Cardiac fibroblast (primary cell): ENCODE measurements around the gene RSAD1.
"Not testable (repeated sequence)": the region's sequence is repeated elsewhere in the genome, so short reads cannot be mapped to it uniquely, and the experiment has no call there.

ENCODE experiments used
- DNase-seq, 2 donors: peaks; one replicate each; pipeline versions ENCODE4 v3.0.0 to v3.0.0-alpha.2; 2010; ENCODE audit warnings: low read depth in 2 of 2
- H3K4me3 ChIP-seq, 2 donors: replicated peaks in 1 of 2; 1 replicate in 1 of 2; 2 replicates in 1 of 2; pipeline ENCODE4 v1.5.1; 2011; ENCODE audit warnings: low read depth in 2 of 2, low read length in 2 of 2, mild to moderate bottlenecking in 2 of 2, moderate library complexity in 1 of 2
- TF ChIP-seq, protein P1 (sequence below): IDR thresholded peaks from one replicate; pipeline ENCODE4 v1.5.1; 2011; ENCODE audit warnings: low read depth, mild to moderate bottlenecking, low read length, inconsistent platforms

RSAD1 gene

DNA sequence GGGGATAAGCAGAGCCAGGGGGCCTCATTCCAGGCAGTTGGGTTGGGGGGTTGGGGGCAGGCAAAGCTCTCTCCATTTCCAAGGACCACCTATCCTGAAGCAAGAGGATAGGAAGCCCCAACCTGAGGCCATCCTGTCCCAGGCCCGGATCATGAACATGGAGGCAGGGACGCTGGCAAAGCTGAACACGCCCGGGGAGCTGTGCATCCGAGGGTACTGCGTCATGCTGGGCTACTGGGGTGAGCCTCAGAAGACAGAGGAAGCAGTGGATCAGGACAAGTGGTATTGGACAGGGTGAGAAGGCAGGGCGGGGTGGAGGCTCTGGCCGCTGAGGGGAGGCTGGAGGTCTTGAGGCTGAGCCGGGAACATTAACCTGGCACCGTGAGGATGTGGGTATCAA lies 6.4 kb upstream of the RSAD1 start:
- H3K4me3 ChIP-seq, result no peak overlapping the region
- DNase-seq, result no peak
- TF ChIP-seq, protein P1, sequence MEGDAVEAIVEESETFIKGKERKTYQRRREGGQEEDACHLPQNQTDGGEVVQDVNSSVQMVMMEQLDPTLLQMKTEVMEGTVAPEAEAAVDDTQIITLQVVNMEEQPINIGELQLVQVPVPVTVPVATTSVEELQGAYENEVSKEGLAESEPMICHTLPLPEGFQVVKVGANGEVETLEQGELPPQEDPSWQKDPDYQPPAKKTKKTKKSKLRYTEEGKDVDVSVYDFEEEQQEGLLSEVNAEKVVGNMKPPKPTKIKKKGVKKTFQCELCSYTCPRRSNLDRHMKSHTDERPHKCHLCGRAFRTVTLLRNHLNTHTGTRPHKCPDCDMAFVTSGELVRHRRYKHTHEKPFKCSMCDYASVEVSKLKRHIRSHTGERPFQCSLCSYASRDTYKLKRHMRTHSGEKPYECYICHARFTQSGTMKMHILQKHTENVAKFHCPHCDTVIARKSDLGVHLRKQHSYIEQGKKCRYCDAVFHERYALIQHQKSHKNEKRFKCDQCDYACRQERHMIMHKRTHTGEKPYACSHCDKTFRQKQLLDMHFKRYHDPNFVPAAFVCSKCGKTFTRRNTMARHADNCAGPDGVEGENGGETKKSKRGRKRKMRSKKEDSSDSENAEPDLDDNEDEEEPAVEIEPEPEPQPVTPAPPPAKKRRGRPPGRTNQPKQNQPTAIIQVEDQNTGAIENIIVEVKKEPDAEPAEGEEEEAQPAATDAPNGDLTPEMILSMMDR, result no peak

DNA sequence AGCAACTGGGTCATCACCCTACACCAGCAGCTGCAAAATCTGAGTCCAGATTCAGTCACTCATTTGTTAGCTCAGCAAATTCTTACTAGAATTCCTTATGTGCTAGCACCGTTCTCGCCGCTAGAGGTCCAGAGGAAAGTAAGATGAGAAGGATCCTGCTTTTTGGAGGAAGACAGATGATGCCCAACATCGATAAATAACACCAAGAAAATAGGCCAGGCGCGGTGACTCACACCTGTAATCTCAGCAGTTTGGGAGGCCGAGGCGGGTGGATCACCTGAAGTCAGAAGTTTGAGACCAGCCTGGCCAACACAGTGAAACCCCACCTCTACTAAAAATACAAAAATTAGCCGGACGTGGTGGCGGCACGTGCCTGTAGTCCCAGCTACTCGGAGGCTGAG lies 5.9 kb upstream of the RSAD1 start:
- TF ChIP-seq, protein P1, result peak; percentile 25
- DNase-seq, result peak; percentile 28 to 29
- not testable (repeated sequence) for H3K4me3 ChIP-seq

DNA sequence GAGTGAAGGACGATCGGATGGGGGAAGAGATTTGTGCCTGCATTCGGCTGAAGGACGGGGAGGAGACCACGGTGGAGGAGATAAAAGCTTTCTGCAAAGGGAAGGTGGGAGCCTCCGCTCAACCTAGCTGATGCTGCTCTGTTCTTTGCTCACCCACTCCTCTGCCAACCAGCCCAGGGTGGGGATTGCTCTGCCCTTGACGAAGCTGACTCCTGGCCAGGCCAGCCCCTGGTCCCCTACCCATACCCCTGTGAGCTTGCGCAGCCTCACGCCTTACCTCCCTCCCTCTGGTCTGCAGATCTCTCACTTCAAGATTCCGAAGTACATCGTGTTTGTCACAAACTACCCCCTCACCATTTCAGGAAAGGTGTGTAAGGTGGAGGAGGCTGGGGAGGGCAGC lies 4.8 kb upstream of the RSAD1 start:
- no peak for DNase-seq
- no peak overlapping the region for H3K4me3 ChIP-seq
- TF ChIP-seq, protein P1, result no peak

DNA sequence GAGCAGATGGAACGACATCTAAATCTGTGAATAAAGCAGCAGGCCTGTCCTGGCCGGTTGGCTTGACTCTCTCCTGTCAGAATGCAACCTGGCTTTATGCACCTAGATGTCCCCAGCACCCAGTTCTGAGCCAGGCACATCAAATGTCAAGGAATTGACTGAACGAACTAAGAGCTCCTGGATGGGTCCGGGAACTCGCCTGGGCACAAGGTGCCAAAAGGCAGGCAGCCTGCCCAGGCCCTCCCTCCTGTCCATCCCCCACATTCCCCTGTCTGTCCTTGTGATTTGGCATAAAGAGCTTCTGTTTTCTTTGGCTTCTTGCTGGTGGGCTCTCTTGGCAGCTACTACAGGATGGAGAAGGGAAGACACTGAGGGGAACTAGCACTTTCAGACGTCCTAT lies 4.1 kb upstream of the RSAD1 start:
- TF ChIP-seq, protein P1, result no peak
- H3K4me3 ChIP-seq, result no peak overlapping the region
- DNase-seq, result no peak

DNA sequence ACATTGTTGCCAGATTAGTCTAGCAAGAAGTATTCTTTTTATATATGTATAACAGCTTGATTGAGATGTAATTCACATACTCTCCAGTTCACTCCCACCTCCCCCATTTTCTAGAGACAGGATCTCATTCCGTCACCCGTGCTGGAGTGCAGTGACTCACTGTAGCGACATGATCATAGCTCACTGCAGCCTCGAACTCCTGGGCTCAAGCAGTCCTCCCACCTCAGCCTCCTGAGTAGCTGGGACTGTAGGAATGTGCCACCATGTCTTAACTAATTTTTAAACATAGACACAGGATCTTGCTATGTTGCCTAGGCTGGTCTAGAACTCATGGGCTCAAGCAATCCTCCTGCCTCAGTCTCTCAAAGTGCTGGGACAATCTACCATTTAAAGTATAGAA lies 3.3 kb upstream of the RSAD1 start:
- H3K4me3 ChIP-seq, result no peak overlapping the region
- TF ChIP-seq, protein P1, result no peak
- DNase-seq, result no peak

DNA sequence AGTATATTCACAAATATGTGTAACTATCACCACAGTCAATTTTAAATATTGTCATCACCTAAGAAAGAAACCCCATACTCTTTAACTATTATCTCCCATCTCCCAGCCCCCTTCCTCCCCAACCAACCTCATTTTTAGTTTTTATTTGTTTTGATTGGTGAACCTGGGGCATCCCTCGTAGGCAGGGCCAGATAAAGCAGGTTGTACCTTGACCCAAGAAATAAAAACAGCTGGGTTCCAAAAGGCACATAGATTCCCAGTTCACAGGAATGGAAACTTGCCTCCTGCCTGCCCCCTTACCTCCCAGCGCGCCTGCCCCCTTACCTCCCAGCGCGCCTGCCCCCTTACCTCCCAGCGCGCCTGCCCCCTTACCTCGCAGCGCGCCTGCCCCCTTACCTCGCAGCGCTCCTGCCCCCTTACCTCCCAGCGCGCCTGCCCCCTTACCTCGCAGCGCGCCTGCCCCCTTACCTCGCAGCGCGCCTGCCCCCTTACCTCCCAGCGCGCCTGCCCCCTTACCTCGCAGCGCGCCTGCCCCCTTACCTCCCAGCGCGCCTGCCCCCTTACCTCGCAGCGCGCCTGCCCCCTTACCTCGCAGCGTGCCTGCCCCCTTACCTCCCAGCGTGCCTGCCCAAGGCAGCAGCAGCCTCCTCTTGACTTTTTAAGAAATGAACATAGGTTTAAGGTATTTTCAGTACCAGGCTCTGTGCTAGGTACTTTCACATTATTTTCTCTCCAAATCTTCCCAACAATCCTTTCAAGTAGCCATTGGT lies 2.7 kb upstream of the RSAD1 start:
- DNase-seq, H3K4me3 ChIP-seq: not testable (repeated sequence)

DNA sequence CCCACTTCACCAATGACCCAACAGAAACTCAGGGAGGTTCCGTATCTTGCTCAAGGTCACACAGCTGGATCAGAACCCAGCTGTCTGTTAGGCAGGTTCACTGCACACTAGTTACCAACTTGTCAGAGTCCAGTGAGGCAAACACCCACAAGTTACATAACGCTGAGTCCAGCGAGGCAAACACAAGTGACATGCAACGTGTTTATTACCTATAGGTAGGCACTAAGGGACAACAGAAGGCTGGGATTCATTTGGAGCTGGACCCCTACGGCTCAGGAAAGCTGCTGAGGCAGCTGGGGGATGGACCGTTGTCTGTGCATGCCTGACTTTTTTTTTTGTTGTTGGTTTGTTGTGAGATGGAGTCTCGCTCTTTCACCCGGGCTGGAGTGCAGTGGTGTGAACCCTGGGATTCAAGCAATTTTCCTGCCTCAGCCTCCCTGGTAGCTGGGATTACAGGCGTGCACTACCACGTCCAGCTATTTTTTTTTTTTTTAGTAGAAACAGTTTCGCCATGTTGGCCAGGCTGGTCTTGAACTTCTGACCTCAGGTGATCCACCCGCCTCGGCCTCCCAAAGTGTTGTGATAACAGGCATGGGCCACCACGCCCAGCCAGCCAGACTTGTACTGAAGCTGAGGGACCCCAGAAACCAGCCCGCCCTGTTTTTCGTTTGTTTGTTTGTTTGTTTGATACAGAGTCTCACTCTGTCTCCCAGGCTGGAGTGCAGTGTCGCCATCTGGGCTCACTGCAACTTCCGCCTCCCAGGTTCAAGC lies 1.9 kb upstream of the RSAD1 start:
- no peak for DNase-seq

More for the DNA sequence above, 1.9 kb upstream of the RSAD1 start:
- H3K4me3 ChIP-seq, result no peak overlapping the region
- TF ChIP-seq, protein P1, result no peak
